Stimulated activated CD4-positive, alpha-beta T cell treated with anti-CD3 and anti-CD28 coated beads, Interleukin-1b, Interleukin-23, amount 100 ng/mL, for 24 hours (primary cell): ENCODE data around the gene UBA3.

Experiments
- DNase-seq, 4 experiments: peaks; one replicate each; pipeline ENCODE4 v3.0.0-alpha.2; 2020; ENCODE audit warnings: low read depth in 4 of 4, low spot score in 1 of 4

The UBA3 gene

GRCh38 chr3:69102384-69102783 lies 22.2 kb upstream of the UBA3 start:
- DNase-seq = no peak

GRCh38 chr3:69099576-69099975 lies 19.4 kb upstream of the UBA3 start:
- DNase-seq = no peak

GRCh38 chr3:69097407-69098086 lies 17.4 kb upstream of the UBA3 start:
- no peak for DNase-seq

- no peak for DNase-seq
These were observed 16.1 kb upstream of the UBA3 start for GRCh38 chr3:69096299-69096698.

- no peak for DNase-seq
These were observed 15.5 kb upstream of the UBA3 start for GRCh38 chr3:69095636-69096035.

- no peak for DNase-seq
These were observed 14.5 kb upstream of the UBA3 start for GRCh38 chr3:69094467-69095205.

- DNase-seq = no peak
These were observed 11.9 kb upstream of the UBA3 start for GRCh38 chr3:69092030-69092516.

- DNase-seq = no peak
These were observed 11.3 kb upstream of the UBA3 start for GRCh38 chr3:69091389-69092029.

- DNase-seq = no peak
These were observed 9.9 kb upstream of the UBA3 start for GRCh38 chr3:69090021-69090420.

GRCh38 chr3:69088063-69088462 lies 7.9 kb upstream of the UBA3 start:
- DNase-seq = no peak

GRCh38 chr3:69087030-69087791 lies 7.0 kb upstream of the UBA3 start:
- no peak for DNase-seq

GRCh38 chr3:69085833-69086722 lies 5.9 kb upstream of the UBA3 start:
- DNase-seq = peak; percentile 51 to 75 (median 67)

GRCh38 chr3:69085168-69085832 lies 5.1 kb upstream of the UBA3 start:
- DNase-seq = no peak

GRCh38 chr3:69084326-69085167 lies 4.4 kb upstream of the UBA3 start, which contains the start of gene ARL6IP5:
Gene ARL6IP5 (plus strand): TSS chr3:69084937. CDS start chr3:69085048, 111 bp downstream.
- peak; percentile 69 to 84 (median 82) for DNase-seq

- peak in 3 of 4 experiments; percentile 49 to 70 (median 58) for DNase-seq
These were observed 2.6 kb upstream of the UBA3 start for GRCh38 chr3:69082805-69083204.

- no peak for DNase-seq
These were observed 2.2 kb upstream of the UBA3 start for GRCh38 chr3:69082361-69082760.

GRCh38 chr3:69081583-69082262 lies 1.6 kb upstream of the UBA3 start:
- no peak for DNase-seq
